Upper lobe of left lung (tissue), 6 donors: Measurements from ENCODE around the gene LPCAT1. TPM values are rescaled to one million over a fixed set of nuclear protein-coding genes. Genes with fewer than 3 reads are reported as not detected.
"Not testable (repeated sequence)": the region's sequence is repeated elsewhere in the genome, so short reads cannot be mapped to it uniquely, and the experiment has no call there.

Experiments used
- ATAC-seq, 2 donors: fragments of 200-7000 bp; cut with Tn5 transposase; one replicate each; pipeline ENCODE4 v1.9.1; 2022; ENCODE audit warnings: mild to moderate bottlenecking in 2 of 2, moderate library complexity in 2 of 2; ENCODE audit not compliant: low FRiP score in 2 of 2
- DNase-seq, 2 donors: peaks; one replicate each; pipeline ENCODE4 v3.0.0-alpha.2; 2019 to 2020
- H3K27ac ChIP-seq, 4 donors: fragments of 200-600 bp; sonication (generic); one replicate each; pipeline ENCODE4 v1.5.1; 2016 to 2019
- H3K27me3 ChIP-seq, 4 donors: fragments of 200-600 bp; sonication (generic); one replicate each; pipeline ENCODE4 v1.5.1; 2017 to 2019
- H3K36me3 ChIP-seq, 4 donors: fragments of 200-600 bp; sonication (generic); one replicate each; pipeline ENCODE4 v1.5.1; 2016 to 2019
- H3K4me1 ChIP-seq, 4 donors: fragments of 200-600 bp; sonication (generic); one replicate each; pipeline ENCODE4 v1.5.1; 2018 to 2019
- H3K4me3 ChIP-seq, 4 donors: fragments of 200-600 bp; sonication (generic); one replicate each; pipeline ENCODE4 v1.5.1; 2017 to 2019; ENCODE audit warnings: mild to moderate bottlenecking in 2 of 4, moderate library complexity in 1 of 4
- H3K9me3 ChIP-seq, 4 donors: fragments of 200-600 bp; sonication (generic); one replicate each; pipeline ENCODE4 v1.5.1; 2018 to 2019
- CTCF ChIP-seq, 6 experiments: fragments of 450-650 bp in 4 of 6; fragments of 200-600 bp in 2 of 6; sonication (generic) in 2 of 6; IDR thresholded peaks; one replicate each; pipeline ENCODE4 v1.5.1; 2016 to 2019; ENCODE audit warnings: antibody characterized with exemption in 6 of 6
- EP300 ChIP-seq, 4 donors: sonication (generic); formaldehyde crosslinking; IDR thresholded peaks; one replicate each; pipeline ENCODE4 v1.5.1; 2017; ENCODE audit warnings: antibody characterized with exemption in 4 of 4, control low read depth in 2 of 4
- POLR2A ChIP-seq, 4 donors: fragments of 450-650 bp; IDR thresholded peaks; one replicate each; pipeline ENCODE4 v1.5.1; 2016 to 2017; ENCODE audit warnings: antibody characterized with exemption in 4 of 4, mild to moderate bottlenecking in 2 of 4
- POLR2AphosphoS5 ChIP-seq, 2 donors: sonication (generic); formaldehyde crosslinking; IDR thresholded peaks; one replicate each; pipeline ENCODE4 v1.5.1; 2017; ENCODE audit warnings: antibody characterized with exemption in 2 of 2
- WGBS, 2 donors: methylation state at CpG; one replicate each; pipeline ENCODE4 v1.1.5; 2017 to 2018; 5-methylcytosine and 5-hydroxymethylcytosine counted together
- total RNA-seq, 6 donors: library from RNA; depleted of rRNA in 4 of 6; stranded (reverse); fragments of >200 nt in 4 of 6; gene quantifications; one replicate each; pipeline versions ENCODE4 v1.1.0 to v1.2.1, GENCODE V29; 2016 to 2021
- donor health status: DM: no; HTN: no; CAD: no; lungs with moderate emphysema.
- donor health status: DM: no; HTN: yes; CAD: no; lungs with severe emphysema.

The LPCAT1 gene
- total RNA-seq, 6 donors from 2014 or later: 403 to 922 (median 538) TPM

- Histone ChIP-seq H3K36me3 (peaks cover 0 to 69% (median 37%) of the 10 kb centered on the region in 4 donors), H3K4me1 (peaks cover 27 to 76% (median 55%) of the 10 kb centered on the region in 4 donors), H3K9me3 (no peaks in the 10 kb centered on the region), H3K27ac (peak overlapping the region; percentile 49 to 96 (median 60)), H3K27me3 (no peaks in the 10 kb centered on the region), H3K4me3 (peak overlapping the region in 1 of 4 donors; percentile 12)
- DNase-seq (peak; percentile 34 to 65), ATAC-seq (peak; percentile 15 to 47)
- TF ChIP-seq CTCF (IDR thresholded peaks at IDR 0.05) (no peak), EP300 (IDR thresholded peaks at IDR 0.05) (peak in 1 of 4 donors; percentile 84), POLR2AphosphoS5 (IDR thresholded peaks at IDR 0.05) (peak in 1 of 2 donors; percentile 46), POLR2A (IDR thresholded peaks at IDR 0.05) (no peak)
- 73 to 76% methylated on average over 6 to 8 of the region's 8 CpGs for WGBS, 2 donors
Observed at GRCh38 chr5:1515921-1516571, 7.7 kb downstream of the LPCAT1 start.

GRCh38 chr5:1515311-1515920 is 8.3 kb downstream of the LPCAT1 start:
- Histone ChIP-seq H3K27ac (peak overlapping the region; percentile 40 to 96 (median 59)), H3K9me3 (no peaks in the 10 kb centered on the region), H3K27me3 (no peaks in the 10 kb centered on the region), H3K4me1 (peaks cover 27 to 81% (median 55%) of the 10 kb centered on the region in 4 donors), H3K36me3 (peaks cover 0 to 72% (median 43%) of the 10 kb centered on the region in 4 donors), H3K4me3 (peak overlapping the region in 1 of 4 donors; percentile 12)
- TF ChIP-seq EP300 (IDR thresholded peaks at IDR 0.05) (no peak), POLR2AphosphoS5 (IDR thresholded peaks at IDR 0.05) (no peak), POLR2A (IDR thresholded peaks at IDR 0.05) (no peak), CTCF (IDR thresholded peaks at IDR 0.05) (no peak)
- DNase-seq (peak; percentile 26 to 28), ATAC-seq (no peak)
- WGBS, 2 donors: 69 to 84% methylated on average over 2 to 11 of the region's 11 CpGs

- peak; percentile 20 to 33 for DNase-seq
- ATAC-seq, H3K9me3 ChIP-seq, H3K27me3 ChIP-seq, H3K4me3 ChIP-seq: not testable (repeated sequence)
- Histone ChIP-seq H3K36me3 (peaks cover 0 to 73% (median 43%) of the 10 kb centered on the region in 4 donors), H3K27ac (peak overlapping the region in 3 of 4 donors; percentile 49 to 96 (median 69)), H3K4me1 (peaks cover 27 to 82% (median 53%) of the 10 kb centered on the region in 4 donors)
- 73 to 83% methylated on average over 8 to 11 of the region's 11 CpGs for WGBS, 2 donors
Observed at GRCh38 chr5:1514819-1515310, 8.9 kb downstream of the LPCAT1 start.

- no peak for ATAC-seq
- H3K36me3 ChIP-seq: peaks cover 3 to 71% (median 37%) of the 10 kb centered on the region in 4 donors
Observed at GRCh38 chr5:1514027-1514818, 9.5 kb downstream of the LPCAT1 start.

More at GRCh38 chr5:1514027-1514818, 9.5 kb downstream of the LPCAT1 start:
- no peaks in the 10 kb centered on the region for H3K27me3 ChIP-seq
- peak overlapping the region in 3 of 4 donors; percentile 8 to 96 (median 49) for H3K27ac ChIP-seq
- H3K9me3 ChIP-seq: no peaks in the 10 kb centered on the region
- peaks cover 27 to 77% (median 49%) of the 10 kb centered on the region in 4 donors for H3K4me1 ChIP-seq
- TF ChIP-seq POLR2A (IDR thresholded peaks at IDR 0.05) (no peak), POLR2AphosphoS5 (IDR thresholded peaks at IDR 0.05) (no peak), CTCF (IDR thresholded peaks at IDR 0.05) (no peak), EP300 (IDR thresholded peaks at IDR 0.05) (no peak)
- DNase-seq: peak; percentile 20 to 73
- WGBS, 2 donors: 74 to 82% methylated on average over 7 to 28 of the region's 30 CpGs
- no peak overlapping the region for H3K4me3 ChIP-seq
